Mesenchymal stem cell (in vitro differentiated cells and primary cell): ENCODE results near the gene PPIP5K1.
A peak's percentile ranks its signal among the peaks of the same experiment; 100 is the strongest.

Experiments used
- DNase-seq: peaks from one replicate; pipeline ENCODE4 v3.0.0-alpha.2; 2013
- H2AFZ ChIP-seq: one replicate; pipeline ENCODE4 v1.6.1; 2013; ENCODE audit warnings: low read depth, mild to moderate bottlenecking, control low read depth, inconsistent platforms, low read length, moderate library complexity
- H2AK5ac ChIP-seq: 2 replicates; pipeline ENCODE4 v1.6.1; 2013; ENCODE audit warnings: low read length, moderate library complexity, mild to moderate bottlenecking, inconsistent platforms; ENCODE audit not compliant: severe bottlenecking
- H2BK120ac ChIP-seq: one replicate; pipeline ENCODE4 v1.6.1; 2013; ENCODE audit warnings: low read depth, mild to moderate bottlenecking, inconsistent platforms, low read length, moderate library complexity
- H2BK12ac ChIP-seq, 2 experiments: one replicate each; pipeline ENCODE4 v1.6.1; 2013; ENCODE audit warnings: inconsistent platforms in 2 of 2, low read length in 2 of 2, mild to moderate bottlenecking in 2 of 2, moderate library complexity in 2 of 2, control low read depth in 1 of 2
- H2BK15ac ChIP-seq: one replicate; pipeline ENCODE4 v1.6.1; 2013; ENCODE audit warnings: mild to moderate bottlenecking, low read depth, inconsistent platforms; ENCODE audit not compliant: poor library complexity, severe bottlenecking
- H2BK5ac ChIP-seq: 2 replicates; pipeline ENCODE4 v1.6.1; 2013; ENCODE audit warnings: low read depth, mild to moderate bottlenecking, low read length, control low read depth, inconsistent platforms; ENCODE audit not compliant: poor library complexity, severe bottlenecking
- H3K14ac ChIP-seq, 2 experiments: one replicate each; pipeline ENCODE4 v1.6.1; 2013; ENCODE audit warnings: inconsistent platforms in 2 of 2, low read length in 2 of 2, control low read depth in 1 of 2, mild to moderate bottlenecking in 1 of 2, moderate library complexity in 1 of 2
- H3K18ac ChIP-seq, 2 experiments: one replicate each; pipeline ENCODE4 v1.6.1; 2013; ENCODE audit warnings: inconsistent platforms in 2 of 2, low read length in 2 of 2, control low read depth in 1 of 2, low read depth in 1 of 2, mild to moderate bottlenecking in 1 of 2
- H3K23ac ChIP-seq, 2 experiments: one replicate each; pipeline ENCODE4 v1.6.1; 2013; ENCODE audit warnings: inconsistent platforms in 2 of 2, low read length in 2 of 2, mild to moderate bottlenecking in 2 of 2, moderate library complexity in 2 of 2, control low read depth in 1 of 2
- H3K27ac ChIP-seq: 2 replicates; pipeline ENCODE4 v1.5.1; 2013; ENCODE audit warnings: mild to moderate bottlenecking, moderate library complexity, low read length, control low read depth, inconsistent platforms; ENCODE audit not compliant: poor library complexity, severe bottlenecking
- H3K27me3 ChIP-seq, 2 experiments: 2 replicates each; pipeline versions ENCODE4 v1.6.1 to v1.7.0; 2013; ENCODE audit warnings: low read length in 2 of 2, mild to moderate bottlenecking in 2 of 2, moderate library complexity in 2 of 2, control low read depth in 1 of 2, inconsistent platforms in 1 of 2; ENCODE audit not compliant: control insufficient read depth in 1 of 2, insufficient read depth in 1 of 2
- H3K36me3 ChIP-seq, 2 experiments: 2 replicates each; pipeline versions ENCODE4 v1.6.1 to v1.7.0; 2013; ENCODE audit warnings: low read length in 2 of 2, control low read depth in 1 of 2, inconsistent platforms in 1 of 2, low read depth in 1 of 2, mild to moderate bottlenecking in 1 of 2; ENCODE audit not compliant: insufficient read depth in 2 of 2, control insufficient read depth in 1 of 2
- H3K4ac ChIP-seq, 2 experiments: one replicate each; pipeline ENCODE4 v1.6.1; 2013; ENCODE audit warnings: inconsistent platforms in 2 of 2, low read length in 2 of 2, mild to moderate bottlenecking in 2 of 2, moderate library complexity in 2 of 2, control low read depth in 1 of 2, low read depth in 1 of 2
- H3K4me1 ChIP-seq: 2 replicates; pipeline ENCODE4 v1.6.1; 2013; ENCODE audit warnings: low read depth, low read length, control low read depth; ENCODE audit not compliant: control insufficient read depth, insufficient read depth
- H3K4me2 ChIP-seq: 2 replicates; pipeline ENCODE4 v1.6.1; 2013; ENCODE audit warnings: low read length, mild to moderate bottlenecking, inconsistent platforms; ENCODE audit not compliant: poor library complexity, severe bottlenecking
- H3K4me3 ChIP-seq, 2 experiments: 2 replicates each; pipeline versions ENCODE4 v1.5.1 to v1.7.0; 2013; ENCODE audit warnings: low read length in 2 of 2, mild to moderate bottlenecking in 2 of 2, control low read depth in 1 of 2, low read depth in 1 of 2; ENCODE audit not compliant: insufficient read depth in 1 of 2
- H3K79me1 ChIP-seq: replicated peaks from 2 replicates; pipeline ENCODE4 v1.6.1; 2013; ENCODE audit warnings: mild to moderate bottlenecking, control low read depth, low read length, inconsistent platforms; ENCODE audit not compliant: poor library complexity, severe bottlenecking
- H3K9ac ChIP-seq: 2 replicates; pipeline ENCODE4 v1.7.0; 2013; ENCODE audit warnings: mild to moderate bottlenecking, low read length, moderate library complexity
- H3K9me3 ChIP-seq: 2 replicates; pipeline ENCODE4 v1.7.0; 2013; ENCODE audit warnings: mild to moderate bottlenecking, low read length; ENCODE audit not compliant: control insufficient read depth
- H4K8ac ChIP-seq: one replicate; pipeline ENCODE4 v1.6.1; 2013; ENCODE audit warnings: inconsistent platforms, mild to moderate bottlenecking, low read length, moderate library complexity
- H4K91ac ChIP-seq: one replicate; pipeline ENCODE4 v1.6.1; 2013; ENCODE audit warnings: mild to moderate bottlenecking, low read length, inconsistent platforms
- WGBS: methylation state at CpG from one replicate; pipeline ENCODE4 v1.1.7; 2013; ENCODE audit warnings: mixed read lengths; 5-methylcytosine and 5-hydroxymethylcytosine counted together

PPIP5K1 gene

GRCh38 chr15:43552986-43553385, 37.0 kb downstream of the PPIP5K1 start:
- peaks cover 0 to 3% of the 10 kb centered on the region in 2 experiments for H3K36me3 ChIP-seq
- H3K9ac ChIP-seq, result no peak overlapping the region
- no peak overlapping the region for H3K4ac ChIP-seq
- no peak overlapping the region for H2AFZ ChIP-seq
- WGBS, result no CpG with 5 or more reads among the region's 2 CpGs
- no peaks in the 10 kb centered on the region for H3K4me1 ChIP-seq
- H3K18ac ChIP-seq, result no peak overlapping the region
- no peak overlapping the region for H3K4me2 ChIP-seq
- H3K23ac ChIP-seq, result no peak overlapping the region
- H3K4me3 ChIP-seq, result no peak overlapping the region
- no peak overlapping the region for H3K27ac ChIP-seq
- no peak overlapping the region for H3K14ac ChIP-seq
- H2BK12ac ChIP-seq, result no peak overlapping the region
- H2AK5ac ChIP-seq, result no peak overlapping the region
- no peak overlapping the region for H2BK5ac ChIP-seq
- H3K79me1 ChIP-seq, result no peaks in the 10 kb centered on the region
- no peaks in the 10 kb centered on the region for H3K9me3 ChIP-seq
- H4K8ac ChIP-seq, result no peak overlapping the region
- no peaks in the 10 kb centered on the region for H3K27me3 ChIP-seq
- H2BK120ac ChIP-seq, result no peak overlapping the region
- H4K91ac ChIP-seq, result no peak overlapping the region
- DNase-seq, result no peak
- no peak overlapping the region for H2BK15ac ChIP-seq

- no peaks in the 10 kb centered on the region for H3K27me3 ChIP-seq
- no peak overlapping the region for H4K91ac ChIP-seq
- no peak overlapping the region for H2BK5ac ChIP-seq
- H2AFZ ChIP-seq, result no peak overlapping the region
- H2BK120ac ChIP-seq, result no peak overlapping the region
- no peak overlapping the region for H3K4ac ChIP-seq
- no peak overlapping the region for H3K14ac ChIP-seq
- H4K8ac ChIP-seq, result no peak overlapping the region
- H3K4me3 ChIP-seq, result no peak overlapping the region
- no peak overlapping the region for H3K18ac ChIP-seq
- no peak for DNase-seq
- peaks cover 4% of the 10 kb centered on the region for H3K9me3 ChIP-seq
- H3K4me2 ChIP-seq, result no peak overlapping the region
- no peak overlapping the region for H2BK15ac ChIP-seq
- 98% methylated on average over 4 of the region's 4 CpGs for WGBS
- no peak overlapping the region for H3K23ac ChIP-seq
- no peak overlapping the region for H2BK12ac ChIP-seq
- no peaks in the 10 kb centered on the region for H3K4me1 ChIP-seq
- no peak overlapping the region for H3K9ac ChIP-seq
- no peak overlapping the region for H3K27ac ChIP-seq
- H3K36me3 ChIP-seq, result peaks cover 0 to 3% of the 10 kb centered on the region in 2 experiments
- no peaks in the 10 kb centered on the region for H3K79me1 ChIP-seq
- H2AK5ac ChIP-seq, result no peak overlapping the region
Observed at GRCh38 chr15:43552256-43552655, 37.8 kb downstream of the PPIP5K1 start.

GRCh38 chr15:43550527-43551363, 39.3 kb downstream of the PPIP5K1 start:
- Histone ChIP-seq H3K4me1 (no peaks in the 10 kb centered on the region), H4K8ac (no peak overlapping the region), H3K9me3 (peaks cover 4% of the 10 kb centered on the region), H2AFZ (no peak overlapping the region), H3K36me3 (no peaks in the 10 kb centered on the region), H3K27me3 (no peaks in the 10 kb centered on the region), H3K27ac (no peak overlapping the region), H3K4ac (no peak overlapping the region), H3K23ac (no peak overlapping the region), H3K14ac (no peak overlapping the region), H2BK15ac (no peak overlapping the region), H3K79me1 (no peaks in the 10 kb centered on the region), H3K18ac (no peak overlapping the region), H2BK12ac (no peak overlapping the region), H2BK120ac (no peak overlapping the region), H3K9ac (peak overlapping the region; percentile 74), H3K4me3 (peak overlapping the region in 1 of 2 experiments; percentile 38), H4K91ac (no peak overlapping the region), H2BK5ac (no peak overlapping the region), H3K4me2 (no peak overlapping the region), H2AK5ac (no peak overlapping the region)
- DNase-seq, result no peak
- WGBS, result 92% methylated on average over 10 of the region's 10 CpGs

- no peaks in the 10 kb centered on the region for H3K27me3 ChIP-seq
- no peak overlapping the region for H3K4me2 ChIP-seq
- no peak overlapping the region for H3K27ac ChIP-seq
- no peak overlapping the region for H3K4me3 ChIP-seq
- peaks cover 4% of the 10 kb centered on the region for H3K9me3 ChIP-seq
- H4K91ac ChIP-seq, result no peak overlapping the region
- H3K9ac ChIP-seq, result no peak overlapping the region
- WGBS, result 100% methylated on average over 1 of the region's 2 CpGs
- H3K18ac ChIP-seq, result no peak overlapping the region
- no peaks in the 10 kb centered on the region for H3K36me3 ChIP-seq
- no peak overlapping the region for H3K23ac ChIP-seq
- no peak overlapping the region for H2BK15ac ChIP-seq
- H3K4me1 ChIP-seq, result no peaks in the 10 kb centered on the region
- H2BK12ac ChIP-seq, result no peak overlapping the region
- no peak overlapping the region for H4K8ac ChIP-seq
- no peak overlapping the region for H2AK5ac ChIP-seq
- H2BK5ac ChIP-seq, result no peak overlapping the region
- no peak for DNase-seq
- H2AFZ ChIP-seq, result no peak overlapping the region
- no peak overlapping the region for H3K4ac ChIP-seq
- H2BK120ac ChIP-seq, result no peak overlapping the region
- no peak overlapping the region for H3K14ac ChIP-seq
- no peaks in the 10 kb centered on the region for H3K79me1 ChIP-seq
Observed at GRCh38 chr15:43547539-43547938, 42.5 kb downstream of the PPIP5K1 start.
